ENCODE measurements around the gene PHF12.
A peak's percentile ranks its signal among the peaks of the same experiment; 100 is the strongest.
"Not testable (repeated sequence)": the region's sequence is repeated elsewhere in the genome, so short reads cannot be mapped to it uniquely, and the experiment has no call there.

PHF12 gene

DNA sequence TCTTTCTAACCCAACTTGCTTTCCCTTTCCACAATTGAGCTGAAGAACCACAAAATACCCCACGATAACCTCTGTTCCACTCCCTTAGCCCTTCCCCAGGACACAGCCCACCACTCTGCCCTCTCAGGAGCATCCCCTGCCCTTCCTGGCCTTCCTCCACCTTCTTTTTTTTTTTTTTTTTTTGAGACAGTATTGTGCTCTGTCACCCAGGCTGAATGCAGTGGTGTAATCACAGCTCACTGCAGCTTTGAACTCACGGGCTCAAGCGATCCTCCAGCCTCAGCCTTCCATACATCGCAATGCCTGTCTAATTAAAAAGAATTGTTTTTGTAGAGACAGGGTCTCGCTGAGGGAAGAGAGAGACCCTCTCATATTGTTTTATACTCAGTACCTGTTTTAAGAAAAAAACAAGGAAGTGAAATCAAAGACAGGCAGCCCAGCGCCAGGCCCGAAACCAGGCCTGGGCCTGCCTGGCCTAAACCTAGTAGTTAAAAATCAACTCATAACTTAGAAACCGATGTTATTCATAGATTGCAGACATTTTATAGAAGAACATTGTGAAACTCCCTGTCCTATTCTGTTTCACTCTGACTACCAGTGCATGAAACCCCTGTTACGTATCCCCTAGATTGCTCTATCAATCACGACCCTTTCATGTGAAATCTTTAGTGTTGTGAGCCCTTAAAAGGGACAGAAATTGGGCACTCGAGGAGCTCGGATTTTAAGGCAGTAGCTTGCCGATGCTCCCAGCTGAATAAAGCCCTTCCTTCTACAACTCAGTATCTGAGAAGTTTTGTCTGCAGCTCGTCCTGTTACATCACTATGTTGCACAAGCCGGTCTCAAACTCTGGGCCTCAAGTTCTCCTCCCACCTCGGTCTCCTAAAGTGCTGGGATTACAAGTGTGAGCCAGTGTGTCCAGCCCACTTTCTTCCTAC is 57.8 kb downstream of the PHF12 start:
- 0 out of 2 replicates have a peak, but pooled peaks have one; percentile 28 for TF ChIP-seq SPI1 (IDR thresholded peaks at IDR 0.05; ENCODE audit: borderline replicate concordance, low read depth)
- Histone ChIP-seq H3K27ac (replicated peaks) (peak overlapping the region; percentile 53), H3K4me3 (replicated peaks; ENCODE audit: insufficient read depth, low read length) (peak overlapping the region; percentile 7; the same call in 1 of the 2 replicates)
- peak; percentile 80 to 90 for DNase-seq (ENCODE audit: low read depth in 1 of 2, low spot score in 1 of 2)
- not testable (repeated sequence) for H3K27me3 ChIP-seq (ENCODE audit: insufficient read depth, poor library complexity, severe bottlenecking)

DNA sequence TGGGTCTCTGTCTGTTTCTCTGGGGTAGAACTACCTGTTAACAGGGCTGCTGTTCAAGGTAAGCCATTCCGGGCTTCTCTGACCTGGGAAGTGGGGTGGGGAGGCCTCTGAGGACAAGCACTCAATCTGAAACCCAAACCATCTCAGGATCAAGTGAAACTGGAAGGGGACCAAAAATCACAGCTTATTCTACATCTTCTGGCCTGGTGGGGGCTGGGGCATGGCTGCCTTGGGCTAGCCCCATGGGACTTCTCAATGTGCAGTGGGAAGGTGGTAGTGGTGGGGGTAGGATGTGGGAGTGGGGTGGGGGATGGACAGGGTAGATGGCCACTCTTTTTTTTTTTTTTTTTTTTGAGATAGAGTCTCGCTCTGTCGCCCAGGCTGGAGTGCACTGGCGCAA is 59.3 kb downstream of the PHF12 start:
- TF ChIP-seq, protein P1, sequence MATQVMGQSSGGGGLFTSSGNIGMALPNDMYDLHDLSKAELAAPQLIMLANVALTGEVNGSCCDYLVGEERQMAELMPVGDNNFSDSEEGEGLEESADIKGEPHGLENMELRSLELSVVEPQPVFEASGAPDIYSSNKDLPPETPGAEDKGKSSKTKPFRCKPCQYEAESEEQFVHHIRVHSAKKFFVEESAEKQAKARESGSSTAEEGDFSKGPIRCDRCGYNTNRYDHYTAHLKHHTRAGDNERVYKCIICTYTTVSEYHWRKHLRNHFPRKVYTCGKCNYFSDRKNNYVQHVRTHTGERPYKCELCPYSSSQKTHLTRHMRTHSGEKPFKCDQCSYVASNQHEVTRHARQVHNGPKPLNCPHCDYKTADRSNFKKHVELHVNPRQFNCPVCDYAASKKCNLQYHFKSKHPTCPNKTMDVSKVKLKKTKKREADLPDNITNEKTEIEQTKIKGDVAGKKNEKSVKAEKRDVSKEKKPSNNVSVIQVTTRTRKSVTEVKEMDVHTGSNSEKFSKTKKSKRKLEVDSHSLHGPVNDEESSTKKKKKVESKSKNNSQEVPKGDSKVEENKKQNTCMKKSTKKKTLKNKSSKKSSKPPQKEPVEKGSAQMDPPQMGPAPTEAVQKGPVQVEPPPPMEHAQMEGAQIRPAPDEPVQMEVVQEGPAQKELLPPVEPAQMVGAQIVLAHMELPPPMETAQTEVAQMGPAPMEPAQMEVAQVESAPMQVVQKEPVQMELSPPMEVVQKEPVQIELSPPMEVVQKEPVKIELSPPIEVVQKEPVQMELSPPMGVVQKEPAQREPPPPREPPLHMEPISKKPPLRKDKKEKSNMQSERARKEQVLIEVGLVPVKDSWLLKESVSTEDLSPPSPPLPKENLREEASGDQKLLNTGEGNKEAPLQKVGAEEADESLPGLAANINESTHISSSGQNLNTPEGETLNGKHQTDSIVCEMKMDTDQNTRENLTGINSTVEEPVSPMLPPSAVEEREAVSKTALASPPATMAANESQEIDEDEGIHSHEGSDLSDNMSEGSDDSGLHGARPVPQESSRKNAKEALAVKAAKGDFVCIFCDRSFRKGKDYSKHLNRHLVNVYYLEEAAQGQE (IDR thresholded peaks at IDR 0.05; ENCODE audit: insufficient replicate concordance, low read depth): no peak
- TF ChIP-seq POLR2AphosphoS5 (IDR thresholded peaks at IDR 0.05; ENCODE audit: low read depth) (no peak), SPI1 (IDR thresholded peaks at IDR 0.05; ENCODE audit: borderline replicate concordance, low read depth) (no peak), GABPA (IDR thresholded peaks at IDR 0.05; ENCODE audit: low read depth) (no peak)
- TF ChIP-seq, protein P2, sequence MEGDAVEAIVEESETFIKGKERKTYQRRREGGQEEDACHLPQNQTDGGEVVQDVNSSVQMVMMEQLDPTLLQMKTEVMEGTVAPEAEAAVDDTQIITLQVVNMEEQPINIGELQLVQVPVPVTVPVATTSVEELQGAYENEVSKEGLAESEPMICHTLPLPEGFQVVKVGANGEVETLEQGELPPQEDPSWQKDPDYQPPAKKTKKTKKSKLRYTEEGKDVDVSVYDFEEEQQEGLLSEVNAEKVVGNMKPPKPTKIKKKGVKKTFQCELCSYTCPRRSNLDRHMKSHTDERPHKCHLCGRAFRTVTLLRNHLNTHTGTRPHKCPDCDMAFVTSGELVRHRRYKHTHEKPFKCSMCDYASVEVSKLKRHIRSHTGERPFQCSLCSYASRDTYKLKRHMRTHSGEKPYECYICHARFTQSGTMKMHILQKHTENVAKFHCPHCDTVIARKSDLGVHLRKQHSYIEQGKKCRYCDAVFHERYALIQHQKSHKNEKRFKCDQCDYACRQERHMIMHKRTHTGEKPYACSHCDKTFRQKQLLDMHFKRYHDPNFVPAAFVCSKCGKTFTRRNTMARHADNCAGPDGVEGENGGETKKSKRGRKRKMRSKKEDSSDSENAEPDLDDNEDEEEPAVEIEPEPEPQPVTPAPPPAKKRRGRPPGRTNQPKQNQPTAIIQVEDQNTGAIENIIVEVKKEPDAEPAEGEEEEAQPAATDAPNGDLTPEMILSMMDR (IDR thresholded peaks at IDR 0.05; ENCODE audit: insufficient read depth, low read length): no peak
- Histone ChIP-seq H3K27me3 (ENCODE audit: insufficient read depth, poor library complexity, severe bottlenecking) (no peaks in the 10 kb centered on the region), H3K27ac (replicated peaks) (no peak overlapping the region), H3K4me3 (replicated peaks; ENCODE audit: insufficient read depth, low read length) (no peak overlapping the region)
- DNase-seq (ENCODE audit: low read depth in 1 of 2, low spot score in 1 of 2): no peak

GRCh38 chr17:28891201-28891600 is 60.1 kb downstream of the PHF12 start:
- no peak overlapping the region for H3K27ac ChIP-seq (replicated peaks)
- no peak for TF ChIP-seq GABPA (IDR thresholded peaks at IDR 0.05; ENCODE audit: low read depth)
- TF ChIP-seq SPI1 (IDR thresholded peaks at IDR 0.05; ENCODE audit: borderline replicate concordance, low read depth): no peak
- TF ChIP-seq POLR2AphosphoS5 (IDR thresholded peaks at IDR 0.05; ENCODE audit: low read depth): no peak
- TF ChIP-seq, protein P1 (IDR thresholded peaks at IDR 0.05; ENCODE audit: insufficient replicate concordance, low read depth): no peak
- TF ChIP-seq, protein P2 (IDR thresholded peaks at IDR 0.05; ENCODE audit: insufficient read depth, low read length): no peak
- DNase-seq (ENCODE audit: low read depth in 1 of 2, low spot score in 1 of 2): no peak
- H3K27me3 ChIP-seq (ENCODE audit: insufficient read depth, poor library complexity, severe bottlenecking): no peaks in the 10 kb centered on the region
- no peak overlapping the region for H3K4me3 ChIP-seq (replicated peaks; ENCODE audit: insufficient read depth, low read length)

DNA sequence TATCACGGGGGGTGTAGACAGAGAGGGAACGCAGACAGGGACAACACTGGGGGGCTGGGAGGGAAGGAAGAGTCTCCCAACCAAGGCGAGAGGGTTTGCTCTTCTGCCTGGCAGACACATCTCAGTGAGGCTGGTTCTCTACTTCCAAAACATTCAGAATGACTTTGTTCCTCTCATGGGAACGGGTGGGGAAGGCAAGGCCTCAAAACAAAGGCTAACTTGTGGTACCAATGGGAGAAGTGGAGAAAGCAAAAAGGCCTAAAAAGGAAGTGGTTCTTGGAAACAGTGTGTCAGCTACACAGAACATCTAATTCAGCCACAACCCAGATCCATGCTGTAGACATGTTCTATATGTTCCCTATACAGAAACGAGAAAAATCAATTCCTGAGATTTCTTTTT is 61.3 kb downstream of the PHF12 start:
- peak; percentile 26 to 54 for DNase-seq (ENCODE audit: low read depth in 1 of 2, low spot score in 1 of 2)
- no peak overlapping the region for H3K27ac ChIP-seq (replicated peaks)
- H3K4me3 ChIP-seq (replicated peaks; ENCODE audit: insufficient read depth, low read length): no peak overlapping the region
- TF ChIP-seq SPI1 (IDR thresholded peaks at IDR 0.05; ENCODE audit: borderline replicate concordance, low read depth): peak; percentile 70
- TF ChIP-seq, protein P1 (IDR thresholded peaks at IDR 0.05; ENCODE audit: insufficient replicate concordance, low read depth): no peak
- H3K27me3 ChIP-seq (ENCODE audit: insufficient read depth, poor library complexity, severe bottlenecking): no peaks in the 10 kb centered on the region

Measured in HL-60 (cell line).